Neural cell (in vitro differentiated cells): Measurements from ENCODE around the gene SPTBN2.

Experiments used
- CTCF ChIP-seq: fragments of 450-650 bp; IDR thresholded peaks from 2 replicates; pipeline ENCODE4 v1.5.1; 2014; ENCODE audit warnings: antibody characterized with exemption, mild to moderate bottlenecking, moderate library complexity; ENCODE audit not compliant: poor library complexity, severe bottlenecking
- MXI1 ChIP-seq: fragments of 450-650 bp; conservative IDR thresholded peaks from 2 replicates; pipeline ENCODE4 v1.6.1; 2014; ENCODE audit warnings: antibody characterized with exemption, mild to moderate bottlenecking; ENCODE audit not compliant: poor library complexity, severe bottlenecking

- TF ChIP-seq CTCF: no peak
- no peak for TF ChIP-seq MXI1
Measured at GRCh38 chr11:66691311-66691980, 37.6 kb downstream of the SPTBN2 start.
